Measurements from ENCODE around the gene ZBTB20.

DNA sequence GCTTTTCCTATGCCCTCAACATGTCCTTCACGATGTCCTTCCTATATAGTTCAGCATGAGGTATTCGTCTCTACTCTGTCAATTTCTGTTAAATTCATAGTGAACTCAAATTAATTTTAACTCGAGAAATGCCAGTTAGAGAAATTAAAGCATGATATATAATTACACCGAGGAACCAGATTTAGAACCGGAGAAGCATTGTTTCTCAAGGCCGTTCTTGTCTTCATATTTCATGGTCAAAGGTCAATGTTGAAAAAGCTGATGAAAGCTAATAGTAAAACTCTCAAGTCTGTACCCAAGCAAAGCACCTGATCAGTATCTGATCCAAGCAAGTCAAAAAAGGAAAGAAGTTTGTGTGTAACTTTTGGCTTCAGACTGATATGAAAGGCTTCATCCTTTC lies 163.8 kb downstream of the ZBTB20 start:
- TF ChIP-seq, protein P1, sequence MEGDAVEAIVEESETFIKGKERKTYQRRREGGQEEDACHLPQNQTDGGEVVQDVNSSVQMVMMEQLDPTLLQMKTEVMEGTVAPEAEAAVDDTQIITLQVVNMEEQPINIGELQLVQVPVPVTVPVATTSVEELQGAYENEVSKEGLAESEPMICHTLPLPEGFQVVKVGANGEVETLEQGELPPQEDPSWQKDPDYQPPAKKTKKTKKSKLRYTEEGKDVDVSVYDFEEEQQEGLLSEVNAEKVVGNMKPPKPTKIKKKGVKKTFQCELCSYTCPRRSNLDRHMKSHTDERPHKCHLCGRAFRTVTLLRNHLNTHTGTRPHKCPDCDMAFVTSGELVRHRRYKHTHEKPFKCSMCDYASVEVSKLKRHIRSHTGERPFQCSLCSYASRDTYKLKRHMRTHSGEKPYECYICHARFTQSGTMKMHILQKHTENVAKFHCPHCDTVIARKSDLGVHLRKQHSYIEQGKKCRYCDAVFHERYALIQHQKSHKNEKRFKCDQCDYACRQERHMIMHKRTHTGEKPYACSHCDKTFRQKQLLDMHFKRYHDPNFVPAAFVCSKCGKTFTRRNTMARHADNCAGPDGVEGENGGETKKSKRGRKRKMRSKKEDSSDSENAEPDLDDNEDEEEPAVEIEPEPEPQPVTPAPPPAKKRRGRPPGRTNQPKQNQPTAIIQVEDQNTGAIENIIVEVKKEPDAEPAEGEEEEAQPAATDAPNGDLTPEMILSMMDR (conservative IDR thresholded peaks at IDR 0.05 in 1 of 2, IDR thresholded peaks at IDR 0.05 in 1 of 2; ENCODE audit: low read depth in 1 of 2, low read length in 2 of 2) = no peak
- TF ChIP-seq EZH2 (IDR thresholded peaks at IDR 0.05; ENCODE audit: low read length, missing control alignments) = no peak
